Measurements from ENCODE around the gene PKNOX2.

PKNOX2 gene

GRCh38 chr11:125429807-125430678 lies 265.5 kb downstream of the PKNOX2 start:
- no peak for DNase-seq (ENCODE audit: low read depth in 3 of 3, low spot score in 1 of 3)

- DNase-seq (ENCODE audit: low read depth in 3 of 3, low spot score in 1 of 3): no peak
Observed at GRCh38 chr11:125431009-125431408, 266.5 kb downstream of the PKNOX2 start.

GRCh38 chr11:125431481-125431880 lies 266.9 kb downstream of the PKNOX2 start:
- DNase-seq (ENCODE audit: low read depth in 3 of 3, low spot score in 1 of 3): no peak

- no peak for DNase-seq (ENCODE audit: low read depth in 3 of 3, low spot score in 1 of 3)
Observed at GRCh38 chr11:125433454-125434121, 269.0 kb downstream of the PKNOX2 start.

GRCh38 chr11:125435461-125436238 lies 271.1 kb downstream of the PKNOX2 start:
- no peak for DNase-seq (ENCODE audit: low read depth in 3 of 3, low spot score in 1 of 3)

GRCh38 chr11:125441648-125442410 lies 277.3 kb downstream of the PKNOX2 start:
- DNase-seq (ENCODE audit: low read depth in 3 of 3, low spot score in 1 of 3): no peak

- DNase-seq (ENCODE audit: low read depth in 3 of 3, low spot score in 1 of 3): no peak
Observed at GRCh38 chr11:125442946-125443345, 278.4 kb downstream of the PKNOX2 start.

- DNase-seq (ENCODE audit: low read depth in 3 of 3, low spot score in 1 of 3): no peak
Observed at GRCh38 chr11:125443767-125444311, 279.3 kb downstream of the PKNOX2 start.

GRCh38 chr11:125445731-125446130 lies 281.2 kb downstream of the PKNOX2 start:
- DNase-seq (ENCODE audit: low read depth in 3 of 3, low spot score in 1 of 3): no peak

GRCh38 chr11:125446279-125446678 lies 281.7 kb downstream of the PKNOX2 start:
- no peak for DNase-seq (ENCODE audit: low read depth in 3 of 3, low spot score in 1 of 3)

- DNase-seq (ENCODE audit: low read depth in 3 of 3, low spot score in 1 of 3): no peak
Observed at GRCh38 chr11:125447721-125448120, 283.2 kb downstream of the PKNOX2 start.

GRCh38 chr11:125448136-125448535 lies 283.6 kb downstream of the PKNOX2 start:
- DNase-seq (ENCODE audit: low read depth in 3 of 3, low spot score in 1 of 3): no peak

- no peak for DNase-seq (ENCODE audit: low read depth in 3 of 3, low spot score in 1 of 3)
Observed at GRCh38 chr11:125449565-125449964, 285.0 kb downstream of the PKNOX2 start.

- DNase-seq (ENCODE audit: low read depth in 3 of 3, low spot score in 1 of 3): no peak
Observed at GRCh38 chr11:125451400-125452124, 287.0 kb downstream of the PKNOX2 start.

- no peak for DNase-seq (ENCODE audit: low read depth in 3 of 3, low spot score in 1 of 3)
Observed at GRCh38 chr11:125452125-125452470, 287.5 kb downstream of the PKNOX2 start.

GRCh38 chr11:125454047-125454446 lies 289.5 kb downstream of the PKNOX2 start:
- DNase-seq (ENCODE audit: low read depth in 3 of 3, low spot score in 1 of 3): no peak

- DNase-seq (ENCODE audit: low read depth in 3 of 3, low spot score in 1 of 3): no peak
Observed at GRCh38 chr11:125455851-125456250, 291.3 kb downstream of the PKNOX2 start.

- no peak for DNase-seq (ENCODE audit: low read depth in 3 of 3, low spot score in 1 of 3)
Observed at GRCh38 chr11:125457814-125458343, 293.3 kb downstream of the PKNOX2 start.

- DNase-seq (ENCODE audit: low read depth in 3 of 3, low spot score in 1 of 3): no peak
Observed at GRCh38 chr11:125460275-125460674, 295.7 kb downstream of the PKNOX2 start.

Measured in stimulated activated CD4-positive, alpha-beta T cell treated with anti-CD3 and anti-CD28 coated beads, TNF-alpha, amount 100 ng/mL, for 1 hour (primary cell).